Spleen (tissue), 7 donors: Measurements from ENCODE around the gene HESX1.

Experiments used
- POLR2AphosphoS5 ChIP-seq, 3 donors: sonication (generic); formaldehyde crosslinking; IDR thresholded peaks; one replicate each; pipeline ENCODE4 v1.5.1; 2017; ENCODE audit warnings: antibody characterized with exemption in 3 of 3
- TF ChIP-seq, protein P1 (sequence below), 11 experiments: fragments of 200-600 bp in 7 of 11; fragments of 450-650 bp in 4 of 11; sonication (generic) in 4 of 11; IDR thresholded peaks in 8 of 11; conservative IDR thresholded peaks in 3 of 11; 1 replicate in 7 of 11; 2 replicates in 4 of 11; pipeline versions ENCODE4 v1.4.0 to v1.8.0; 2016 to 2021; ENCODE audit warnings: antibody characterized with exemption in 11 of 11, inconsistent platforms in 4 of 11, mild to moderate bottlenecking in 1 of 11
- donor health status: DM: no; HTN: no; CAD: no; lungs with moderate emphysema.
- donor health status: DM: no; HTN: no; CAD: no.
- donor health status: DM: no; HTN: no; CAD: no.

DNA sequence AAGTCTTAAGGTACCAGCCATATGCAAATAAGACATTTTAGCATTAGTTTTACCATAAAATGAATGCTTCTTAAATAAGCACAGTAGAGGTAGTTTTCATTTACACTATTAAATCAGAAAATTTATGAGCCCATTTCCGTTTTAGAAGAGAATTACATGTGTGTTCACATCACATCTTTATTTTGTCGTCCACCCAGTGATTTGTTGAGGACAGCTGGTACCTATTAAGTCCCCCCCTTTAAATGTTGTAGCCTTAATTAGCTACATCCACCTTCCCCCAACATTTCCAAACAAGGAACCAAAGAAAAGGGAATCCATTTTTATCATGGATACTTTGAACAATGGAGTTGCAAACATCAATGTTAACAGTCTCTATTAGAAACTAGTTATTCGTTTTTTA lies 41.5 kb downstream of the HESX1 start:
- TF ChIP-seq, protein P1, sequence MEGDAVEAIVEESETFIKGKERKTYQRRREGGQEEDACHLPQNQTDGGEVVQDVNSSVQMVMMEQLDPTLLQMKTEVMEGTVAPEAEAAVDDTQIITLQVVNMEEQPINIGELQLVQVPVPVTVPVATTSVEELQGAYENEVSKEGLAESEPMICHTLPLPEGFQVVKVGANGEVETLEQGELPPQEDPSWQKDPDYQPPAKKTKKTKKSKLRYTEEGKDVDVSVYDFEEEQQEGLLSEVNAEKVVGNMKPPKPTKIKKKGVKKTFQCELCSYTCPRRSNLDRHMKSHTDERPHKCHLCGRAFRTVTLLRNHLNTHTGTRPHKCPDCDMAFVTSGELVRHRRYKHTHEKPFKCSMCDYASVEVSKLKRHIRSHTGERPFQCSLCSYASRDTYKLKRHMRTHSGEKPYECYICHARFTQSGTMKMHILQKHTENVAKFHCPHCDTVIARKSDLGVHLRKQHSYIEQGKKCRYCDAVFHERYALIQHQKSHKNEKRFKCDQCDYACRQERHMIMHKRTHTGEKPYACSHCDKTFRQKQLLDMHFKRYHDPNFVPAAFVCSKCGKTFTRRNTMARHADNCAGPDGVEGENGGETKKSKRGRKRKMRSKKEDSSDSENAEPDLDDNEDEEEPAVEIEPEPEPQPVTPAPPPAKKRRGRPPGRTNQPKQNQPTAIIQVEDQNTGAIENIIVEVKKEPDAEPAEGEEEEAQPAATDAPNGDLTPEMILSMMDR (IDR thresholded peaks at IDR 0.05 in 8 of 11, conservative IDR thresholded peaks at IDR 0.05 in 3 of 11) = no peak
- no peak for TF ChIP-seq POLR2AphosphoS5 (IDR thresholded peaks at IDR 0.05)
